ENCODE results near the gene OR2AK2. TPM values are rescaled to one million over a fixed set of nuclear protein-coding genes. Genes with fewer than 3 reads are reported as not detected.
A peak's percentile ranks its signal among the peaks of the same experiment; 100 is the strongest.

The OR2AK2 gene, protein sequence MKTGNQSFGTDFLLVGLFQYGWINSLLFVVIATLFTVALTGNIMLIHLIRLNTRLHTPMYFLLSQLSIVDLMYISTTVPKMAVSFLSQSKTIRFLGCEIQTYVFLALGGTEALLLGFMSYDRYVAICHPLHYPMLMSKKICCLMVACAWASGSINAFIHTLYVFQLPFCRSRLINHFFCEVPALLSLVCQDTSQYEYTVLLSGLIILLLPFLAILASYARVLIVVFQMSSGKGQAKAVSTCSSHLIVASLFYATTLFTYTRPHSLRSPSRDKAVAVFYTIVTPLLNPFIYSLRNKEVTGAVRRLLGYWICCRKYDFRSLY
- total RNA-seq, result not detected

DNA sequence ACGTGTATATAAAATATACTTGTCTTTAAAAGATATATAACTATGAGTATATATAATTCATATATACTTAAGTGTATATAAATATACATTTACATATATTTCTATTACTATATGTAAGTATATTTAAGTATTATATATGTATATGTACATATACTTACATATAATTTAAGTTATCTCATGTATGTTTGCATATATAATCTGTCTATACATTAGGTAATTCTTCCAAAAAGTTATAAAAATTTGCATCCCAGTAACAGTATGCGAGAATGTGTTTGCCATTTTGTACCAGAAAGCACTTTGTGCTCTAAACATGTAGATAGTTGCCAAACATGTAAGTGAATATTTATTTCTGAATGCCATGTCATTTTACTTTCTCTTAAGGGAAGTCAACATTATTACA, at the start of gene OR2AK2:
OR2AK2 (plus strand) TSS at position 301 of the 400 bp plus-strand sequence. CDS start 144 bp downstream, outside the sequence.
- 86 to 89% methylated on average over 2 of the region's 2 CpGs for WGBS, 2 donors
- no peak for DNase-seq (ENCODE audit: low spot score in 2 of 2)
- no peak within 1 kb of the TSS for H3K4me3 ChIP-seq (ENCODE audit: low read depth, poor library complexity, severe bottlenecking)
- TF ChIP-seq POLR2A (IDR thresholded peaks at IDR 0.05), result no peak
- TF ChIP-seq, protein P1, sequence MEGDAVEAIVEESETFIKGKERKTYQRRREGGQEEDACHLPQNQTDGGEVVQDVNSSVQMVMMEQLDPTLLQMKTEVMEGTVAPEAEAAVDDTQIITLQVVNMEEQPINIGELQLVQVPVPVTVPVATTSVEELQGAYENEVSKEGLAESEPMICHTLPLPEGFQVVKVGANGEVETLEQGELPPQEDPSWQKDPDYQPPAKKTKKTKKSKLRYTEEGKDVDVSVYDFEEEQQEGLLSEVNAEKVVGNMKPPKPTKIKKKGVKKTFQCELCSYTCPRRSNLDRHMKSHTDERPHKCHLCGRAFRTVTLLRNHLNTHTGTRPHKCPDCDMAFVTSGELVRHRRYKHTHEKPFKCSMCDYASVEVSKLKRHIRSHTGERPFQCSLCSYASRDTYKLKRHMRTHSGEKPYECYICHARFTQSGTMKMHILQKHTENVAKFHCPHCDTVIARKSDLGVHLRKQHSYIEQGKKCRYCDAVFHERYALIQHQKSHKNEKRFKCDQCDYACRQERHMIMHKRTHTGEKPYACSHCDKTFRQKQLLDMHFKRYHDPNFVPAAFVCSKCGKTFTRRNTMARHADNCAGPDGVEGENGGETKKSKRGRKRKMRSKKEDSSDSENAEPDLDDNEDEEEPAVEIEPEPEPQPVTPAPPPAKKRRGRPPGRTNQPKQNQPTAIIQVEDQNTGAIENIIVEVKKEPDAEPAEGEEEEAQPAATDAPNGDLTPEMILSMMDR (IDR thresholded peaks at IDR 0.05), result no peak
- intact Hi-C loops (cut with DNase I; ENCODE audit: low total_unique reads), result no loop called here

DNA sequence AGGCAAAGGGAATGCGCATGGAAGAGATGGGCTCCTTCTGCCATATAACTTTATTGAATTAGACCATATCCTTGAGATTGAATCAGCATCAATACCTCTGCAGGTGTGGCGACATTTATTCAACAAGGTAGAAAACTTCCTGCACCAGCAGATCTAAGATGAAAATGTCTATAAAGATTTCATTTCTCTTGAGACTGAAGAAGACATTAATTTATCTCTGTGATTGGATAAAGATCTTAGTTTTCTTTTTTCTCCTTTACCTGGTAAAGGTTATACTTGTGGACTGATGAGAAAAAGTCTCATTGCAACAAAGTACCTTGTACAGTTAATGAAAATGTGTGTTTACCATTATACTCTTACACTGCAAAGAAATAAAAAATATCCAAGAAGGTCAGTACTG, 45.1 kb upstream of the OR2AK2 start, which contains the start of gene OR2T8:
OR2T8 (plus strand) TSS at position 301 of the 400 bp plus-strand sequence. CDS start 766 bp downstream, outside the sequence.
- H3K4me3 ChIP-seq (ENCODE audit: low read depth, poor library complexity, severe bottlenecking), result no peak within 1 kb of the TSS
- intact Hi-C loops (cut with DNase I; ENCODE audit: low total_unique reads), result no loop called here
- no peak for TF ChIP-seq POLR2A (IDR thresholded peaks at IDR 0.05)
- TF ChIP-seq, protein P1 (IDR thresholded peaks at IDR 0.05), result no peak
- no peak for DNase-seq (ENCODE audit: low spot score in 2 of 2)
- 92 to 94% methylated on average over 2 of the region's 2 CpGs for WGBS, 2 donors

DNA sequence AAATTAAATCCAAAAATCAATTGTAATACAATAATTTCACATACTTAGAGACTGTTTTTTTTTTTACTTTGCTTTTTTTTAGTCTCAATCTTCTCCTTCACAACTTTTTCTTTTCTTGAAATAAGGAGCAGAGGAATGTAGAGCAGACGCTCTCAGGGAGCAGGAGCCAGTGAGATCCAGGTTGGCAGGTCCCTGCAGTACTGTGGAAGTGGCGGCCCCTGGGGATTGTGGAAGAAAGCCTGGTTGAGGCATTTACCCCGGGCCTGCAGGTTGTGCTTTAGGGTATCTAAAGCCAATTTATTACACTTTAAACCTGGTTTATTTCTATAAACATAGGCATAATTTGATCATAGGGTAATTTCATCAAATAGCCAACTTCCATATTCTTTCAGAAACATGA, 41.1 kb upstream of the OR2AK2 start:
- TF ChIP-seq POLR2A (IDR thresholded peaks at IDR 0.05), result no peak
- TF ChIP-seq, protein P1 (IDR thresholded peaks at IDR 0.05), result no peak
- H3K4me3 ChIP-seq (ENCODE audit: low read depth, poor library complexity, severe bottlenecking), result no peak overlapping the region
- WGBS, 2 donors, result 73% methylated on average over 3 of the region's 3 CpGs
- intact Hi-C loops (cut with DNase I; ENCODE audit: low total_unique reads), result no loop called here
- no peak for DNase-seq (ENCODE audit: low spot score in 2 of 2)

DNA sequence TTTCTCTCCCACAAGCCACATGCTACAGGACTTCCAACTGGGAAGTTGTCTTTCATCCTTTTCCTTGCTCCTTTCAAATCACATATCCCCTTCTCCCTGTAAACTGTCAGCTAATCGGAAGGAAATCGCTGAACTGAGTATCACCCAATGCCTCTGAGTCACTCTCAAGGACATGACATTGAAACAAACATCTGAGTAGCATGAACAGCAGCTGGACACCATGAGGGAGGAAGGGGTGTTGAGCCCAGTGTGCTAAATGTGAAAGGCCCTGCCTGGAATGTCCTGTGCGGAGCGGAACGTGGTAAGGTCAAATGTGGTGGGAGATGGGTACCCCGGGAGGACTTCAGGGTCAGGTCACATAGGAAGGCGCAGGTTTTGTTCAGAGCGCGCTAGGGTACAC, 40.2 kb upstream of the OR2AK2 start, which contains the start of gene OR2AJ1:
OR2AJ1 (plus strand) TSS at position 22 of the 400 bp plus-strand sequence. CDS start 8,880 bp downstream, outside the sequence.
- TF ChIP-seq POLR2A (IDR thresholded peaks at IDR 0.05), result no peak
- TF ChIP-seq, protein P1 (IDR thresholded peaks at IDR 0.05), result no peak
- no peak for DNase-seq (ENCODE audit: low spot score in 2 of 2)
- 90 to 92% methylated on average over 9 of the region's 9 CpGs for WGBS, 2 donors
- no peak within 1 kb of the TSS for H3K4me3 ChIP-seq (ENCODE audit: low read depth, poor library complexity, severe bottlenecking)
- intact Hi-C loops (cut with DNase I; ENCODE audit: low total_unique reads), result no loop called here

DNA sequence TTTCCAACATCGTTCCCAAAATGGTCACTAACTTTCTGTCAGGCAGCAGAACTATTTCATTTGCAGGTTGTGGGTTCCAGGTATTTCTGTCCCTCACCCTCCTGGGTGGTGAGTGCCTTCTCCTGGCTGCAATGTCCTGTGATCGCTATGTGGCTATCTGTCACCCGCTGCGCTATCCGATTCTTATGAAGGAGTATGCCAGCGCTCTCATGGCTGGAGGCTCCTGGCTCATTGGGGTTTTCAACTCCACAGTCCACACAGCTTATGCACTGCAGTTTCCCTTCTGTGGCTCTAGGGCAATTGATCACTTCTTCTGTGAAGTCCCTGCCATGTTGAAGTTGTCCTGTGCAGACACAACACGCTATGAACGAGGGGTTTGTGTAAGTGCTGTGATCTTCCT, 31.0 kb upstream of the OR2AK2 start:
- intact Hi-C loops (cut with DNase I; ENCODE audit: low total_unique reads), result no loop called here
- H3K4me3 ChIP-seq (ENCODE audit: low read depth, poor library complexity, severe bottlenecking), result no peak overlapping the region
- TF ChIP-seq POLR2A (IDR thresholded peaks at IDR 0.05), result no peak
- TF ChIP-seq, protein P1 (IDR thresholded peaks at IDR 0.05), result no peak
- DNase-seq (ENCODE audit: low spot score in 2 of 2), result peak in 1 of 2 donors; percentile 70
- WGBS, 2 donors, result 94 to 97% methylated on average over 8 of the region's 8 CpGs
